ENCODE measurements around the gene DPH7. TPM values are rescaled to one million over a fixed set of nuclear protein-coding genes. Genes with fewer than 3 reads are reported as not detected.
"Not testable (repeated sequence)": the region's sequence is repeated elsewhere in the genome, so short reads cannot be mapped to it uniquely, and the experiment has no call there.

Gene DPH7
- polyA plus RNA-seq, 4 donors = 22.5 to 36.7 (median 31.5) TPM

DNA sequence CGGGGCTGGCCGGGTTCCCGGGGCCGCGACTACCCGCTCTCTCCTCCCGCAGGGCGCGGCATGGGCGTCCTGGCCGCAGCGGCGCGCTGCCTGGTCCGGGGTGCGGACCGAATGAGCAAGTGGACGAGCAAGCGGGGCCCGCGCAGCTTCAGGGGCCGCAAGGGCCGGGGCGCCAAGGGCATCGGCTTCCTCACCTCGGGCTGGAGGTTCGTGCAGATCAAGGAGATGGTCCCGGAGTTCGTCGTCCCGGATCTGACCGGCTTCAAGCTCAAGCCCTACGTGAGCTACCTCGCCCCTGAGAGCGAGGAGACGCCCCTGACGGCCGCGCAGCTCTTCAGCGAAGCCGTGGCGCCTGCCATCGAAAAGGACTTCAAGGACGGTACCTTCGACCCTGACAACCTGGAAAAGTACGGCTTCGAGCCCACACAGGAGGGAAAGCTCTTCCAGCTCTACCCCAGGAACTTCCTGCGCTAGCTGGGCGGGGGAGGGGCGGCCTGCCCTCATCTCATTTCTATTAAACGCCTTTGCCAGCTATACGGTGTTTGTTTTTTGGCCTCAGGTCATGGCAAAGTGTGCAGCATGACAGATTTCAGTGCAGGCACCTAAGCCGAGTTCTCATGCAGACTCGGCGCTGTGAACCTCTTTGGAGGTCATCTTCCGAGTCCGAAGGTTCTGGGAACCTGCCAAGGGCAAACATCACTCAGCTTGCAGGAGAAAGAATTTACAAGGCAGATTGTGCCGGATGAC lies 26.5 kb downstream of the DPH7 start:
- WGBS, 3 donors = 4 to 8% (median 5%) methylated on average over 45 to 58 of the region's 58 CpGs
- Histone ChIP-seq H3K4me1 (ENCODE audit: control insufficient read depth in 3 of 3, insufficient read depth in 2 of 3, low read depth in 1 of 3, low read length in 2 of 3) (peaks cover 0 to 15% (median 4%) of the 10 kb centered on the region in 3 donors), H3K9me3 (ENCODE audit: control insufficient read depth in 2 of 2, insufficient read depth in 1 of 2, low read depth in 1 of 2, low read length in 1 of 2) (no peaks in the 10 kb centered on the region), H3K4me3 (ENCODE audit: low read depth in 1 of 3, low read length in 3 of 3) (peak overlapping the region; percentile 70 to 82 (median 71)), H3K36me3 (ENCODE audit: control insufficient read depth in 3 of 3, insufficient read depth in 2 of 3, low read depth in 1 of 3, low read length in 3 of 3) (peaks cover 0 to 37% (median 0%) of the 10 kb centered on the region in 3 donors), H3K27me3 (ENCODE audit: control insufficient read depth in 3 of 3, insufficient read depth in 3 of 3, low read length in 3 of 3) (no peaks in the 10 kb centered on the region), H3K27ac (ENCODE audit: low read depth in 1 of 3, low read length in 2 of 3) (peak overlapping the region; percentile 45 to 88 (median 82))
- FAIRE-seq (no peak), DNase-seq (peak in 1 of 2 donors; percentile 69)

DNA sequence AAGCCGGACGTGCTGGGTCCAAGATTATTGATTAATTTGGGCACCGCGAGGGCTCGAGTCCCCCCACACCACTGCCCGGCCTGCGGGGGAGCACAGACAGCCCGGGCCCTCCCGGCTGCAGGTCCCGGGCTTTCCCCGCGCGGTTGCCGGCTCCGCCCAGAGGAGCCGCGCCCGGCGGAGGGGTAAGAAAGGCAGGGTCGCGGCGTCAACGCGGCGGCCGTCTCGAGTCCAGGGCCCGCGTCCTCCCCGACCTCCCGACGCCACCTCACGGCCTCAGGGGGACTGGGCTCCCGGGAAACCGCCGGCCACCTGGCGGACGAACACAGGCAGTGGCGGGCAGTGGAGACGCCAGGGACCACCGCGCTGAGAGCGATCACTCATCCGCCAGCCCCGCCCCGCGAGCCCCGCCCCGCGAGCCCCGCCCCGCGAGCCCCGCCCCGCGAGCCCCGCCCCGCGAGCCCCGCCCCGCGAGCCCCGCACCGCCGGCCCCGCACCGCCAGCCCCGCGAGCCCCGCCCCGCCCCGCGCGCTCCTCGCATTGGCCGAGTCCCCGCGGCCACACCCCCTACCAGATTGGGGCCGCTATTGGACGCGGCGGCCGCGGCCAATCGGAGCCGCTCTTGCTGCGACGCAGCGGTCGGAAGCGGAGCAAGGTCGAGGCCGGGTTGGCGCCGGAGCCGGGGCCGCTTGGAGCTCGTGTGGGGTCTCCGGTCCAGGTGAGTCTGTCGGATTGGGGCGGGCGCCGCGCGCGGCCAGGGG lies 27.3 kb downstream of the DPH7 start, which contains the start of gene MRPL41:
Gene MRPL41 (plus strand): TSS at position 616 of the 758 bp plus-strand sequence. CDS start 203 bp downstream, outside the sequence.
- no peak for FAIRE-seq
- Histone ChIP-seq H3K4me3 (ENCODE audit: low read depth in 1 of 3, low read length in 3 of 3) (peak within 1 kb of the TSS; percentile 70 to 82 (median 71)), H3K4me1 (ENCODE audit: control insufficient read depth in 3 of 3, insufficient read depth in 2 of 3, low read depth in 1 of 3, low read length in 2 of 3) (peaks cover 0 to 15% (median 4%) of the 10 kb centered on the region in 3 donors), H3K27me3 (ENCODE audit: control insufficient read depth in 3 of 3, insufficient read depth in 3 of 3, low read length in 3 of 3) (no peaks in the 10 kb centered on the region), H3K27ac (ENCODE audit: low read depth in 1 of 3, low read length in 2 of 3) (peak within 1 kb of the TSS; percentile 67 to 88 (median 82)), H3K9me3 (ENCODE audit: control insufficient read depth in 2 of 2, insufficient read depth in 1 of 2, low read depth in 1 of 2, low read length in 1 of 2) (peaks cover 0 to 2% of the 10 kb centered on the region in 2 donors), H3K36me3 (ENCODE audit: control insufficient read depth in 3 of 3, insufficient read depth in 2 of 3, low read depth in 1 of 3, low read length in 3 of 3) (peaks cover 0 to 32% (median 0%) of the 10 kb centered on the region in 3 donors)
- 0 to 1% (median 0%) methylated on average over 40 to 106 of the region's 106 CpGs for WGBS, 3 donors
- peak; percentile 92 to 95 for DNase-seq

DNA sequence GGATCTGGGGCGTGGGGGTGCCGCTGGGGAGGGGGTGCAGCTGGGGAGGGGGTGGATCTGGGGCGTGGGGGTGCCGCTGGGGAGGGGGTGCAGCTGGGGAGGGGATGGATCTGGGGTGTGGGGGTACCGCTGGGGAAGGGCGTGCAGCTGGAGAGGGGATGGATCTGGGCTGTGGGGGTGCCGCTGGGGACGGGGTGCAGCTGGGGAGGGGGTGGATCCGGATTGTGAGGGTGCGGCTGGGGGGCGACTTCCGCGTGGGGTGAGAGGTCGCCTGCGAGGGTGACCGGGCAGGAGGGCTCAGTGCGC lies 27.8 kb downstream of the DPH7 start:
- peaks cover 0 to 15% (median 4%) of the 10 kb centered on the region in 3 donors for H3K4me1 ChIP-seq (ENCODE audit: control insufficient read depth in 3 of 3, insufficient read depth in 2 of 3, low read depth in 1 of 3, low read length in 2 of 3)
- not testable (repeated sequence) for FAIRE-seq

DNA sequence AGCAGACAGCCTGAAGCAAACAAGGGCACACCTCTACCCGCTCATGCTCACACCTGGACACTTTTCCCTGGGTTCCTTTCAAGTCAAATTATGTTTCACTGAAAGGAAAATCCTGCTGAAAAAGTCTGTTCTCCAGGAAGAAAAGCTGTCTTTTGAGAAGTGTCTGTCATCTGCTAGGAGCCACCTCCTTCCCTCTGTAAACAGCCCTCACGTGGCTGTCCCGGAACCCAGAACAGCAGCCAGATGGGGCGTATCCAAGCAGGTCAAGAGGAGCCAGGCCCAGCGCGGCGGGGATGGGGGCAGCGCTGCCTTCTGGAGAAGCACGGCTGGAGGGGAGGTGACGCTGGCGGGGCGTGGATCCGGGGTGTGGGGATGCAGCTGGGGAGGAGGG lies 28.5 kb downstream of the DPH7 start, which contains the start of gene PNPLA7:
Gene PNPLA7 (minus strand): TSS at position 172 of the 391 bp plus-strand sequence. CDS start 205 bp downstream, outside the sequence.
- Histone ChIP-seq H3K4me1 (ENCODE audit: control insufficient read depth in 3 of 3, insufficient read depth in 2 of 3, low read depth in 1 of 3, low read length in 2 of 3) (peaks cover 0 to 15% (median 4%) of the 10 kb centered on the region in 3 donors), H3K27ac (ENCODE audit: low read depth in 1 of 3, low read length in 2 of 3) (peak within 1 kb of the TSS; percentile 67 to 87 (median 76)), H3K36me3 (ENCODE audit: control insufficient read depth in 3 of 3, insufficient read depth in 2 of 3, low read depth in 1 of 3, low read length in 3 of 3) (peaks cover 0 to 22% (median 0%) of the 10 kb centered on the region in 3 donors), H3K9me3 (ENCODE audit: control insufficient read depth in 2 of 2, insufficient read depth in 1 of 2, low read depth in 1 of 2, low read length in 1 of 2) (peaks cover 0 to 6% of the 10 kb centered on the region in 2 donors), H3K4me3 (ENCODE audit: low read depth in 1 of 3, low read length in 3 of 3) (peak within 1 kb of the TSS; percentile 40 to 70 (median 58)), H3K27me3 (ENCODE audit: control insufficient read depth in 3 of 3, insufficient read depth in 3 of 3, low read length in 3 of 3) (no peaks in the 10 kb centered on the region)
- DNase-seq = peak; percentile 89 to 91
- 0 to 5% (median 3%) methylated on average over 13 of the region's 13 CpGs for WGBS, 3 donors
- FAIRE-seq = no peak

More for the DNA sequence above, 27.8 kb downstream of the DPH7 start:
- not testable (repeated sequence) for H3K27me3 ChIP-seq (ENCODE audit: control insufficient read depth in 3 of 3, insufficient read depth in 3 of 3, low read length in 3 of 3); DNase-seq; H3K9me3 ChIP-seq (ENCODE audit: control insufficient read depth in 2 of 2, insufficient read depth in 1 of 2, low read depth in 1 of 2, low read length in 1 of 2)
- H3K27ac ChIP-seq (ENCODE audit: low read depth in 1 of 3, low read length in 2 of 3) = peak overlapping the region; percentile 67 to 87 (median 76)
- peak overlapping the region; percentile 40 to 70 (median 58) for H3K4me3 ChIP-seq (ENCODE audit: low read depth in 1 of 3, low read length in 3 of 3)
- 0 to 5% (median 1%) methylated on average over 7 to 17 of the region's 17 CpGs for WGBS, 3 donors
- H3K36me3 ChIP-seq (ENCODE audit: control insufficient read depth in 3 of 3, insufficient read depth in 2 of 3, low read depth in 1 of 3, low read length in 3 of 3) = peaks cover 0 to 29% (median 0%) of the 10 kb centered on the region in 3 donors

DNA sequence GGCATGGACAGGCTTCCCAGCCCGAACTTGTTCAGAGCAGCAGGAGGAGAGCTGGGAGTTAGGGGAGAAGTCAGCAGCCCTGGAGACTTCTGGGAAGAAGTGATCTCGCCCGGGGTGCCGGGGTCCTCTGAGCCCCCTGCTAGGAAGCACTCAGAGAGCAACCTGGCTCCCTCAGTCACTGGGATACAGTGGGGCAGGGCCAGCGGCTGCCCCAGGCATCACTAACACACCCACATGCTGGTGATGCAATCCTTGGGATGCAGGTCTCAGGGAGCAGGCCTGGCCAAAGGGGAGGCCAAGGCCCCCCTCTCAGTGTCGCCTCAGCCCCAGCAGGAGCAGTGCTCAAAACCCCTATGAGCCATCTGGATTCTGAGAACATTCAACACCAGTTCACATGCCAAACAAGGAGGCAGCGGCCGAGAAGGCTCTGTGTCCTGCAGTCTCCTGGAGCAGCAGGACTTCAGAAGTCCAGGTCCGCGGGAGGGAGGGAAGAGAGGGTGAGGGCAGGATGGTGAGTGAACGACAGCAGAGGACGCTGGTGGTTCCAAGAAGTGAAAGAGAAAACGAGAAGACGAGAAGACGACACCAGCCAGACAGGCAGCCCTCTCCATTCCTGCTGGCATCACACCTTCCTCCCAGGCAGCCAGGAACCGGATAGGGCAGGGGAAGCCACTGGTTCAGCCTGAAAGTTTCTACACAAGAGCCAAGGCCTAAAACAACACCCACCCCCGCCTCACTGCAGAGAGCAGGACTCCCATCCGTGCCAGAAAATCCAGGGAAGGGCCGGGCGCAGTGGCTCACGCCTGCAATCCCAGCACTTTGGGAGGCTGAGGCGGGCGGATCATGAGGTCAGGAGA lies 30.8 kb downstream of the DPH7 start:
- H3K4me1 ChIP-seq (ENCODE audit: control insufficient read depth in 3 of 3, insufficient read depth in 2 of 3, low read depth in 1 of 3, low read length in 2 of 3) = peaks cover 0 to 15% (median 4%) of the 10 kb centered on the region in 3 donors
- DNase-seq (no peak), FAIRE-seq (no peak)
- H3K4me3 ChIP-seq (ENCODE audit: low read depth in 1 of 3, low read length in 3 of 3) = no peak overlapping the region
- no peak overlapping the region for H3K27ac ChIP-seq (ENCODE audit: low read depth in 1 of 3, low read length in 2 of 3)
- peaks cover 0 to 6% of the 10 kb centered on the region in 2 donors for H3K9me3 ChIP-seq (ENCODE audit: control insufficient read depth in 2 of 2, insufficient read depth in 1 of 2, low read depth in 1 of 2, low read length in 1 of 2)
- peaks cover 0 to 14% (median 0%) of the 10 kb centered on the region in 3 donors for H3K36me3 ChIP-seq (ENCODE audit: control insufficient read depth in 3 of 3, insufficient read depth in 2 of 3, low read depth in 1 of 3, low read length in 3 of 3)
- WGBS, 3 donors = 90 to 94% (median 93%) methylated on average over 22 to 23 of the region's 23 CpGs
- no peaks in the 10 kb centered on the region for H3K27me3 ChIP-seq (ENCODE audit: control insufficient read depth in 3 of 3, insufficient read depth in 3 of 3, low read length in 3 of 3)

DNA sequence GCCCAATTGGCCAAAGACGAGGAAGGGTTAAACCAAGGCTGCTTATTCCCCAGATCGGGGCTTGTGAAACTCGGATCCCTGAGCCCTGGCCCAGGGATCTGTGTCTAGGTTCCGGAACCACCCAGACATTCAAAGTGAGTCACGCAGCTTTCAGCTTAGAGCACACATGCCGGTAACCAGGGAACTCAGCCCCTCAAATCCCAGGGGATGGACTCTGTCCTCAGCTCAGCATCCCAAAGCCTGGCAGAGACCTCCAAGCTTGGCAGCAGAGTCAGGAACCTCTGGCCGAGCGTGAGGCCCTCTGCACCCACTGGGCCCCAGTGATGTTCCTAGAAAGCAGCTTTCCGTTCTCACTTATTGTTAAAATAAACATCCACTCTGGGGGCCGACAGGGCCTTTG lies 33.6 kb downstream of the DPH7 start:
- 78 to 88% (median 85%) methylated on average over 10 of the region's 10 CpGs for WGBS, 3 donors
- Histone ChIP-seq H3K4me1 (ENCODE audit: control insufficient read depth in 3 of 3, insufficient read depth in 2 of 3, low read depth in 1 of 3, low read length in 2 of 3) (peaks cover 0 to 7% (median 0%) of the 10 kb centered on the region in 3 donors), H3K36me3 (ENCODE audit: control insufficient read depth in 3 of 3, insufficient read depth in 2 of 3, low read depth in 1 of 3, low read length in 3 of 3) (peaks cover 0 to 25% (median 2%) of the 10 kb centered on the region in 3 donors), H3K4me3 (ENCODE audit: low read depth in 1 of 3, low read length in 3 of 3) (no peak overlapping the region), H3K27me3 (ENCODE audit: control insufficient read depth in 3 of 3, insufficient read depth in 3 of 3, low read length in 3 of 3) (no peaks in the 10 kb centered on the region), H3K27ac (ENCODE audit: low read depth in 1 of 3, low read length in 2 of 3) (peak overlapping the region in 1 of 3 donors; percentile 4), H3K9me3 (ENCODE audit: control insufficient read depth in 2 of 2, insufficient read depth in 1 of 2, low read depth in 1 of 2, low read length in 1 of 2) (peaks cover 0 to 6% of the 10 kb centered on the region in 2 donors)
- no peak for FAIRE-seq
- no peak for DNase-seq

DNA sequence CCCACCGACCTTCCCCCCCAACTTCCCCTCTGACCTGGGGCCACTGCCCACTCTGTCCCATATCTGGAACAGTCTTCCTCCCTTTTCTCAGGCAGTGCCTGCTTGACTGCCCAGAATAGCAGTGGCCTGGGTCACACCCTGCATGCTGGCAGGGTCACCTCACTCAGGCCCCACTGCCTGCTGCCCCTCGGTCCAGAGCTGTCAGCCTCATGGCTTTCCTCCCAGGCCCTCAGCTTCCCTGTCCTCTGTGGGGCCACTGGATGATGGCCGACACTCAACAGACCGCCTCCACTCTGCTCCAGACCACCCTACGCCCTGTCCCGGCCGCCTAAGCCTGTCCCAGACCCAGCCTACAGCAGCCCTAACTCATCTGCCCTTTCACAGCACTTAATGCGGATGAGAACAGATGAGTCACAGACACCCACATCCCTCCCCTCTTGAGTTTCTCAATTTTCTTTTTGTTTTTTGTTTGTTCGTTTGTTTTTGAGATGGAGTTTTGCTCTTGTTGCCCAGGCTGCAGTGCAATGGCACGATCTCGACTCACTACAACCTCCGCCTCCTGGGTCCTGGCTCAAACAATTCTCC lies 34.5 kb downstream of the DPH7 start:
- no peak for FAIRE-seq
- peak overlapping the region in 1 of 3 donors; percentile 32 for H3K27ac ChIP-seq (ENCODE audit: low read depth in 1 of 3, low read length in 2 of 3)
- peaks cover 0 to 28% (median 4%) of the 10 kb centered on the region in 3 donors for H3K36me3 ChIP-seq (ENCODE audit: control insufficient read depth in 3 of 3, insufficient read depth in 2 of 3, low read depth in 1 of 3, low read length in 3 of 3)
- DNase-seq = no peak
- no peaks in the 10 kb centered on the region for H3K27me3 ChIP-seq (ENCODE audit: control insufficient read depth in 3 of 3, insufficient read depth in 3 of 3, low read length in 3 of 3)
- no peaks in the 10 kb centered on the region for H3K4me1 ChIP-seq (ENCODE audit: control insufficient read depth in 3 of 3, insufficient read depth in 2 of 3, low read depth in 1 of 3, low read length in 2 of 3)
- WGBS, 3 donors = 84 to 89% (median 84%) methylated on average over 12 of the region's 12 CpGs
- no peak overlapping the region for H3K4me3 ChIP-seq (ENCODE audit: low read depth in 1 of 3, low read length in 3 of 3)
- H3K9me3 ChIP-seq (ENCODE audit: control insufficient read depth in 2 of 2, insufficient read depth in 1 of 2, low read depth in 1 of 2, low read length in 1 of 2) = peaks cover 0 to 6% of the 10 kb centered on the region in 2 donors
